ENCODE results near the gene CAVIN1.
"Not testable (repeated sequence)": the region's sequence is repeated elsewhere in the genome, so short reads cannot be mapped to it uniquely, and the experiment has no call there.

- not testable (repeated sequence) for TF ChIP-seq CTCF, POLR2A (IDR thresholded peaks at IDR 0.05)
Observed at GRCh38 chr17:42366176-42367023, 56.7 kb downstream of the CAVIN1 start.
